GM18511 (cell line): Measurements from ENCODE around the gene DOCK1.

Source experiments
- ATAC-seq: cut with Tn5 transposase; IDR thresholded peaks from one replicate; pipeline ENCODE4 v1.9.1; 2021; ENCODE audit warnings: mild to moderate bottlenecking, moderate library complexity; ENCODE audit not compliant: unreplicated experiment

Gene DOCK1

DNA sequence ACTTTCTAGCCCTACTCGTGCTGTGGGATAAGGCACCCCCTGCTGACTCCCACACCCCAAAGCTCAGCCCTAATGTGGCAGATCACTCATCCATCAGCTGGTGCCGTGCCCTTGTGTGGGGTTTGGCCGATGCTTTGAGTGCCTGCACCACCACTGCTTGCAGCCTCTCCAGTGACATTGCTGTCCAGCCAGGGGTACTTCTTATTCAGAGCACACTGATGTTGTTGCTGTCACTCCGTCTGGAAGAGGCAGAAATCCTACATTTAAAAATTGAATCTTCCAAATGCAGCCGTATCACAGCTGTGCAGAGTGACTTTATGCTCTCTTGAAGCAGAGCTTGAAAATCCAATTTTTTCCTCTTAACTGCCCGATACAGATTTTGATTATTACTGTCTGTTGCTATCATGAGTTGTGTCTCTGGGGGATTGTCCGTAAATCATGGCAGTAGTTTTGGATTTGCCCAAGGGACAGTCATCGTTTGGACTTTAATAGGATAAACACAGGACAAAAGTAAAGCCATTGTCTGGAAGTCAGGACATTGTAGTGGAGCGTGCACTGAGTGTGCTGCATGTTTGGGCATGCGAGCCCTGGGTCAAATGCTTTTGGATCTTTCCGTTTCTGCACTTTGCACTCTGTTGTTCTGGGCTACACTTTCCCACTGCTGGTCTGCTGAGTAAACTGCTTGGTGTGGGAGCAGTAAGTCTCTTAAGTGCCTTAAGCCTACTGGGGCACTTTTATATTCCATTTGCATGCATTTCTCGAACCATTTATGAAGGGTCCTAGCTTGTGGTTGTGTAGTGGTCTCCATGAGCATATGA is 128.2 kb downstream of the DOCK1 start:
- no peak for ATAC-seq

- no peak for ATAC-seq
These were observed 128.9 kb downstream of the DOCK1 start for GRCh38 chr10:127034034-127034633.

DNA sequence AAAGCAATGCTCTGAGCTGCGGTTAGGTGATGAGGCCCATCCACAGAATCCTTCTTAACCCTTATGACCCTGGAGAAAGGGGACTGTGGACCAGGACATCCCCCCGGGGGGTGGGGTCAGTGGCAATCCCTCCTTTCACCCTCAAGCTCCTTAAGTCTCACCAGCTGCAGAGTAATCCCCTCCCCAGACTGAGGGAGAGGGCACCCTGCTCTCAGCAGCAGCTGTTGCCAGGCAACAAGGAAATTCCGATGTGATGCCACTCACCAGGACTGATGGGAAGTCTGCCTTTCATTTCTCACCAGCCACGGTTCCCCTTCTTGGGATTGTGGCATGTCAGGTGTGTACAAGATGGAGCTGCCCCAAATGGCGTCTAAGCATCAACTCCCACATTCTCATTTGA is 129.6 kb downstream of the DOCK1 start:
- ATAC-seq: no peak

GRCh38 chr10:127035827-127036226 is 130.6 kb downstream of the DOCK1 start:
- ATAC-seq: no peak

GRCh38 chr10:127036987-127037386 is 131.8 kb downstream of the DOCK1 start:
- no peak for ATAC-seq

- no peak for ATAC-seq
These were observed 134.2 kb downstream of the DOCK1 start for GRCh38 chr10:127039435-127039834.

- ATAC-seq: no peak
These were observed 135.5 kb downstream of the DOCK1 start for GRCh38 chr10:127040756-127041155.

DNA sequence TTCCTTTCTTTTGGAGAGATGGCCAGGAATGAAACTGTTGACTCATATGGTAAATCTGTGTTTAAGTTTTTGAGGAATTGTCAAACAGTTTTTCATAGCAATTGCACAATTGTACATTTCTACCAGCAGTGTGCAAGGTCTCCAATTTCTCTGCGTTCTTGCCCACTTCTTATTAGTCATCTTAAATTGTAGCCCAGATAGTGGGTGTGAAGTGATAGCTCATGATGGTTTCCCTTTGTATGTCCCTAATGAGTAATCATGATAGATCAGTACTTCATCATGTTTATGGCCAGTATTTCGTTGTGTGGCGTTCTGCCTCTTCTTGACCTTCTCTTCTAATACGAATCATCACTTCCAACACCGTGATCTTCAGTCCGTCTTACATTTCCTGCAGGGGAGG is 136.3 kb downstream of the DOCK1 start:
- ATAC-seq: no peak

- no peak for ATAC-seq
These were observed 138.1 kb downstream of the DOCK1 start for GRCh38 chr10:127043301-127043700.

DNA sequence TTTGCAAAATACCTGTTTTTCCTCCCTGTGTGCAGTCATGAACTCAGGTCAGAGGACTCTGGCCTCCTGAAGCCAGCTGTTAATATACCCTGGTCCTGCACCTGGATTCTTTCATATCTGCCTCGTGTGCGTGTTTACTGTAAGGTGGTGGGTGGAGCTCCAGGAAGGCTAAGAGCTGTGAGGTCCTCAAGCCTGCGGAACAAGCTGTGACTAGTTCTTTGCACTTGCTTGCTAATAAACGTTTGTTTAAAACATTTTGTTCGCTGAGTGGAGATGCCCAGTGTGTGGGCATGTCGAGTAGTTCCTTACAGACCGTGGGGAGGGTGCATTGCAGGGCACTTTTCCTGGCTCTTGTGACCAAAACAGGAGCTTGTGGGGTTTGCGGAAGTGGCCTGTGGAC is 139.0 kb downstream of the DOCK1 start:
- no peak for ATAC-seq

DNA sequence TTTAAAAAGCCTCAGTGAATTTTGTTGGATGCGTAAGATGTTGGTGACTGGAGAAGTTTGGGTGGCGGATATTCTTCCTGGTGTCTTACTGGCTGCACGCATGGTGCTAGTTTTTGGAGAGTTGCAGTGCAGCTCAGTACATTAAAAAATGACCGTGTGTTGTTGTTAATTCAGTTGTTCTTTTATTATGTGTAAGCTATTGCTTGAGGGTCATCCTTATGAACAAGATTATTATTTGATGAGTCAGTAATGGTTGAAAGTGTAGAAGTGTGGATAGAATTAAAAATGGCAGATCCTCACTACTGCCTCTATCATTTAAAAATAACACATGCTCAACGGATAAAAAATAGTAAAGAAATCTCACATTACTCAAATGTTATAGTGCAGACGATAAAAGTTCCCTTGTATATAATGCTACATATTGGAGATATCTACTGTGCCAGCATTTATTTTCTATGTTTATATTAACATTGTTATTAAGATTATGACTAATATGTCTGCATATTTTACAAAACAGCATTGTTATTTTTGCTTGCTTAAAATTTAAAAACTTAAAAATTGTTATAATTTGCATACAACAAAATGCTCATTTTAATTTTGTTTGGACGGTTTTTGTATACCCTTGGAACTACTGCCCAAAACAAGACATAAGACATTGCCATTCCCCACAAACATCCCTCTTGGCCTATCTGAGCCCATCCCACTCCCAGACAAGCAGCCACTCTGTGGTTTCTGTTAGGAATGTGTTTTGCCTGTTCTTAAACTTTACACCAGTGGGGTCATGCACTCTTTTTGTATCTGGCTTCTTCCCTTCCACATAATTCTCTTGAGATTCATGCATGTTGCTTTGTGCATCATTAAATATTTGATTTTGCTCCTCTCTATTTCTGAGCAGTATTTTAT is 142.0 kb downstream of the DOCK1 start:
- no peak for ATAC-seq

GRCh38 chr10:127047878-127048238 is 142.6 kb downstream of the DOCK1 start:
- no peak for ATAC-seq

DNA sequence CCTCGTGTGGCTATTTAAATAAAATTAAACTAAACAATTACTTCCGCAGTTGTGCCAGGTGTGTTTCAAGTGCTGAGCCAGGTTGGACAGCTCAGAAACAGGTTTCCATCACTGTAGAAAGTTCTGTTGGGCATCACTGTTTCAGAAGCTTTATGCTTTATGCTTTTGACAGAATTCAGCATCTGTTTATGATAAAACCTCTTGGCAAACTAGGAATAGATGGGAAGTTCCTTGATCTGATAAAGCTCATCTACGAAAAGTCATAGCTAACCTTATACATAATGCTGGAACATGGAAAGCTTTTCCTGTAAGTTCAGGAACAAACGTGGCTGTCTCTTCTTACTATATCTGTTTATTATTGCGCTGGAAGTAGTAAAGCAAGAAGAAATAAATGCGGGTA is 143.4 kb downstream of the DOCK1 start:
- ATAC-seq: no peak

- no peak for ATAC-seq
These were observed 146.8 kb downstream of the DOCK1 start for GRCh38 chr10:127052001-127052400.

GRCh38 chr10:127055263-127055662 is 150.0 kb downstream of the DOCK1 start:
- no peak for ATAC-seq

DNA sequence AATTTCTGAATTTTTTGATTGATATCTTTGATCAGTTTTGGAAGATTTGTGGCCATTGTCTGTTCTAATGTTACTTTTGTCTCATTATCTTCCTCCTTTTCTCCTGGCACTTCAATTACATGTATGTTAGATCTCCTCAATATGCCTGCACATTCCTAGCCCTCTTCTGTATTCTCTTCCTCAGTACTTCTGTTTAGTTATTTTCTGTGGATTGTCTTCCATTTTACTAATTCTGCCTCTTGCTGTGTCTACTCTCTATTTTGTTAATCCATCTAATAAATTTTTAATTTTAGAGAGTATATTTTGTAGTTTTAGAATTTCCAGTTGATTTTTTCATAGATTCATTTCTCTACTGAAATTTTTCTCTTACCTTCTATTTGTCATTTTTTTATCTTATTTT is 154.1 kb downstream of the DOCK1 start:
- no peak for ATAC-seq

GRCh38 chr10:127063762-127064161 is 158.5 kb downstream of the DOCK1 start:
- ATAC-seq: no peak

DNA sequence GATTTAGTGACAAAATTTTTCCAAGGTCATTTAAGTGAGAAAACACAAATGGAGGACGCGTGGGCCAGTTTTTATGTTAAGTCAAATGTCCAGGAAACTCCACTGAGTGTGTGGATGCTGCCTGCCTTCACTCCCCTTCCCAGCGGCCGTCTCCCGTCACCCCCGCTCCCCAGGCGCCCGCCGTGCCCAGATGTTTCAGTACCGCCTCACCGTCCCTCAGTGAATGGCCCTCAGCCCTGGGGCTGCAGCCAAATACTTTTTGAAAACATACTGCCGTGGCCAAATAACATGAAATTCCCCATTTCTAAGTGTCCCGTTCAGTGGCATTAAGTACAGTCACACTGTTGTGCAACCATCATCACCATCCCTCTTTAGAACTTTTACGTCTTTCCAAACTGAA is 159.2 kb downstream of the DOCK1 start:
- no peak for ATAC-seq

DNA sequence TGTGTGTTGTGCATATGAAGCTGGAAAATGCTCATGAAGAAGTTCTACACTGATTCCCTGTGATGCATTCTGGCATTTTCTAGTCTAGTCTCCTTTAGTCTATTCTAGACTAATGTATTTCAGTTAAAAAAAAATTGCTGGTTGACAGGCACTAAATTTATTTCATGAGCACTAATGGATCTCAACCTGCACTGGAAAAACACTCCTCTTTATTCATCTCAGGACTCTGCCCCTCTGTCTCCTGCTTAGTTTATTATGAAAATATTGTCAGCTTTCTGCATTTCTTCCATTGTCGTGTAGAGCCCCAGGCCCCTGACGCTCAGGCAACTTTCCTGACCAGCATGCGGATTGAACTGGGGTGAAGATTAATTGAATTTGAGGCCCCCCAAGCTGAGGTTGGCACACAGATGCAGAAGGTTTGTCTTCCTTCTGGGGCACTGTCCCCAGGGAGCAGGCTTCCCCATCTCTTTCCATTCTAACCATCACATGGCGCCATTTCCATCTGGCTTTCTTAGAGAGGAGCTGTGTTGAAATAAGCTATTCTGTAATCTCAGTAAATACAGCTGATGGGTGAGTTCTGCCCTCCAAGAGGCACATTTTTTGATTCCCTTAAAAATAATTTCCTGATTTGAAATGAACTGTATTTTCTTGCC is 162.4 kb downstream of the DOCK1 start:
- ATAC-seq: no peak

DNA sequence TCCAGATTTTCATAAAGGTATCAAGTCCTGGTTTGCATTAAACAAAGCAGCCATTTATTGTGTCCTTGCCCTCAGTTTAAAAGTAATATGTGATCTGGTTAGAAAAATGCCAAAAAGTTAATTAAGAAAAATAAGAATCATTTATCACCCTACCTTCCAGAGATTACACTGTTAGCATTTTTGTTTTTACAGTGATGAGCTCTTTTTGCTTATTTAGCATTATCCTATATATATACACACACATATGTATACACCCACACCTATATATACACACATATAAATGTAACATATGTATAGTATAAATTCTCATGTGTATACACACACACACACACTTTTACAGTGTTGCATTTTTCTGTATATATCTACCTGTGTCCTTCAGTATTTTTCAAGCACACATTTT is 163.3 kb downstream of the DOCK1 start:
- ATAC-seq: no peak

GRCh38 chr10:127069436-127069835 is 164.2 kb downstream of the DOCK1 start:
- ATAC-seq: no peak
